ENCODE measurements around the gene MPZL2. TPM values are rescaled to one million over a fixed set of nuclear protein-coding genes. Genes with fewer than 3 reads are reported as not detected.

The MPZL2 gene
- total and polyA plus RNA-seq, 7 donors, result 1.0 to 8.1 (median 3.4) TPM

- intact Hi-C loops (cut with DNase I), result no loop called here
- Histone ChIP-seq H3K36me3 (ENCODE audit: insufficient read depth in 1 of 2, low read depth in 1 of 2) (no peaks in the 10 kb centered on the region), H3K4me1 (no peaks in the 10 kb centered on the region), H3K27me3 (ENCODE audit: insufficient read depth in 3 of 3, low read length in 2 of 3) (peaks cover 0 to 5% (median 0%) of the 10 kb centered on the region in 3 donors), H3K9me3 (no peaks in the 10 kb centered on the region), H3K27ac (no peak within 1 kb of the TSS), H3K4me3 (no peak within 1 kb of the TSS)
- 81% methylated on average over 8 of the region's 8 CpGs for WGBS, 3 donors
- TF ChIP-seq, protein P1, sequence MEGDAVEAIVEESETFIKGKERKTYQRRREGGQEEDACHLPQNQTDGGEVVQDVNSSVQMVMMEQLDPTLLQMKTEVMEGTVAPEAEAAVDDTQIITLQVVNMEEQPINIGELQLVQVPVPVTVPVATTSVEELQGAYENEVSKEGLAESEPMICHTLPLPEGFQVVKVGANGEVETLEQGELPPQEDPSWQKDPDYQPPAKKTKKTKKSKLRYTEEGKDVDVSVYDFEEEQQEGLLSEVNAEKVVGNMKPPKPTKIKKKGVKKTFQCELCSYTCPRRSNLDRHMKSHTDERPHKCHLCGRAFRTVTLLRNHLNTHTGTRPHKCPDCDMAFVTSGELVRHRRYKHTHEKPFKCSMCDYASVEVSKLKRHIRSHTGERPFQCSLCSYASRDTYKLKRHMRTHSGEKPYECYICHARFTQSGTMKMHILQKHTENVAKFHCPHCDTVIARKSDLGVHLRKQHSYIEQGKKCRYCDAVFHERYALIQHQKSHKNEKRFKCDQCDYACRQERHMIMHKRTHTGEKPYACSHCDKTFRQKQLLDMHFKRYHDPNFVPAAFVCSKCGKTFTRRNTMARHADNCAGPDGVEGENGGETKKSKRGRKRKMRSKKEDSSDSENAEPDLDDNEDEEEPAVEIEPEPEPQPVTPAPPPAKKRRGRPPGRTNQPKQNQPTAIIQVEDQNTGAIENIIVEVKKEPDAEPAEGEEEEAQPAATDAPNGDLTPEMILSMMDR (IDR thresholded peaks at IDR 0.05), result no peak
- ATAC-seq (no peak), DNase-seq (no peak)
Measured at GRCh38 chr11:118304568-118305248, 40.6 kb upstream of the MPZL2 start, which contains the start of gene CD3E. CD3E (plus strand) TSS chr11:118304730; CDS start chr11:118304953, 223 bp downstream.

- Histone ChIP-seq H3K9me3 (no peaks in the 10 kb centered on the region), H3K27me3 (ENCODE audit: insufficient read depth in 3 of 3, low read length in 2 of 3) (peaks cover 0 to 5% (median 0%) of the 10 kb centered on the region in 3 donors), H3K27ac (no peak overlapping the region), H3K36me3 (ENCODE audit: insufficient read depth in 1 of 2, low read depth in 1 of 2) (no peaks in the 10 kb centered on the region), H3K4me3 (no peak overlapping the region), H3K4me1 (no peaks in the 10 kb centered on the region)
- TF ChIP-seq, protein P1 (IDR thresholded peaks at IDR 0.05), result no peak
- 54 to 66% (median 56%) methylated on average over 1 of the region's 1 CpG for WGBS, 3 donors
- DNase-seq, result no peak
- intact Hi-C loops (cut with DNase I), result no loop called here
- no peak for ATAC-seq
Measured at GRCh38 chr11:118304227-118304567, 40.1 kb upstream of the MPZL2 start.

DNA sequence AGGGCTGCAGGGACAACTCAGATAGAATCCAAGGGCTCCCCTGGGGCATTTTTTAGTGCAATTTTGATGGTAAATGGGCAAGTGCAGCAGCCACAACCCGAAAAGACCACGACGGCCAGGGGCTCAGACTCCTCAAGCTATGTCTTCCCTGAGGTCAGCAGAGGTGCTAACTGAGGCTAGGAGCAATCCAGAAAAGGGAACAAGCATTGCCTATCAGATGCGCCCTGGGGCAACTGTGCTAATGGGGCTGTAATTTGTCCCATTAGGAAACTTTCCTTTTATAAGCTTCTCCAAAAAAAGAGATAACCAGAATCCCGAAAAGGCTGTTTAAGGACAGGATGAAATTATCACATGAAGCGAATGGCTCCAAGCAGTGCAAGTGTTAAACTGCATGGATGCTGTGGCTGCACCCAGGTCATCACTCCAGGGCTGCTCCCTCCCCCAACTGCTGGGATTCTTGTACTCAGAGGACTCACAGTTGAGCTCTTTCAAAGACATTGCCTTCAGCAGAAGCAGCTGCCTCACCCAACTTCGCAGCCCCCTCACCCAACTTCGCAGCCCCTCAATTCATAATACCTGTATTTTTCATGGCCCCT, 37.6 kb upstream of the MPZL2 start:
- TF ChIP-seq, protein P1 (IDR thresholded peaks at IDR 0.05), result no peak
- 55 to 71% (median 61%) methylated on average over 8 of the region's 8 CpGs for WGBS, 3 donors
- Histone ChIP-seq H3K36me3 (ENCODE audit: insufficient read depth in 1 of 2, low read depth in 1 of 2) (no peaks in the 10 kb centered on the region), H3K27me3 (ENCODE audit: insufficient read depth in 3 of 3, low read length in 2 of 3) (peaks cover 0 to 5% (median 0%) of the 10 kb centered on the region in 3 donors), H3K9me3 (no peaks in the 10 kb centered on the region), H3K4me3 (no peak overlapping the region), H3K4me1 (no peaks in the 10 kb centered on the region), H3K27ac (no peak overlapping the region)
- DNase-seq, result no peak
- no peak for ATAC-seq
- intact Hi-C loops (cut with DNase I), result no loop called here

DNA sequence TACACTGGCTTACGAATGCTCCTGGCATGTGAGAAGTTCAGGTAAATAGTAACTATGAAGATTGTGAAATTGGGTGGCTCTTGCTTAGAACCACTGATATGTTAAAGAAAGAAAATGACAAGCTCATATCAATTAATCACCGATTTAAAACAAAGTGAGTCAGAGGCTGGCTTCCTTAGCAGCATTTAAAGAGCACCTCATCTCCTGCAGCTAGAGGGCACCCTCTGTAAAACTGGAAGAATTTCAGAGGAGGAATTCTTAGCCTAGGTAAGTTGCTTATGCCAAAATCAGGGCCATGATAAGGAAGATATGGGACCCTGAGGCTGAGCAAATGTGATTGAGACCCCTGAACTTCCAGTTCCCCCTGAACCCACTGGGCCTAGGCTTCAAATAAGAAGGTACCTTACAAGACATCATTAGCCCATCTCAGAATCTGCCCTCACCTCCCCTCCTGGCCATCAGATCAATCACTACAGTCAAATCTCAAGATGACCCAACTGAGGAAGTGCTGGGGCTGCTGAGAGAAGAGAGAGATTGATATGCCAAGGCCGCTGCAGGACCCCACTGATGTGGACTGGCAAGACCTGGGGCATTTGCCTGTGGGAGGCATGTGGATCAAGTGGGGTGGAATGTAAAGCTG, 31.8 kb upstream of the MPZL2 start:
- intact Hi-C loops (cut with DNase I), result loop anchor here in 1 of 2 donors (10.0 kb wide), 2 partner anchors 49 to 189 kb away; partner anchors contain the start of genes CD3D and CD3G
- WGBS, 3 donors, result 60 to 75% (median 62%) methylated on average over 3 of the region's 3 CpGs
- ATAC-seq, result peak in 1 of 4 donors; percentile 37

More for the DNA sequence above, 31.8 kb upstream of the MPZL2 start:
- no peaks in the 10 kb centered on the region for H3K9me3 ChIP-seq
- peaks cover 0 to 3% (median 0%) of the 10 kb centered on the region in 3 donors for H3K27me3 ChIP-seq (ENCODE audit: insufficient read depth in 3 of 3, low read length in 2 of 3)
- DNase-seq, result no peak
- H3K36me3 ChIP-seq (ENCODE audit: insufficient read depth in 1 of 2, low read depth in 1 of 2), result no peaks in the 10 kb centered on the region
- no peaks in the 10 kb centered on the region for H3K4me1 ChIP-seq
- H3K4me3 ChIP-seq, result no peak overlapping the region
- no peak overlapping the region for H3K27ac ChIP-seq
- TF ChIP-seq, protein P1 (IDR thresholded peaks at IDR 0.05), result peak; percentile 46
